ENCODE results near the gene PSMD13. TPM values are rescaled to one million over a fixed set of nuclear protein-coding genes. Genes with fewer than 3 reads are reported as not detected.

PSMD13 gene
- total RNA-seq, 4 donors from 2014 or later = 64.7 to 111 (median 77.7) TPM

GRCh38 chr11:299081-299891, 62.5 kb downstream of the PSMD13 start, which contains the start of gene IFITM5:
IFITM5 (minus strand) TSS chr11:299526; CDS start chr11:299490, 36 bp downstream.
- Histone ChIP-seq H3K4me1 (peaks cover 0 to 4% of the 10 kb centered on the region in 2 donors), H3K27ac (no peak within 1 kb of the TSS), H3K27me3 (no peaks in the 10 kb centered on the region), H3K9me3 (no peaks in the 10 kb centered on the region), H3K36me3 (no peaks in the 10 kb centered on the region), H3K4me3 (replicated peaks in 1 of 3) (no peak within 1 kb of the TSS)
- 60 to 68% methylated on average over 17 to 19 of the region's 40 CpGs for WGBS, 2 donors
- no peak for TF ChIP-seq POLR2A (IDR thresholded peaks at IDR 0.05)
- TF ChIP-seq, protein P1, sequence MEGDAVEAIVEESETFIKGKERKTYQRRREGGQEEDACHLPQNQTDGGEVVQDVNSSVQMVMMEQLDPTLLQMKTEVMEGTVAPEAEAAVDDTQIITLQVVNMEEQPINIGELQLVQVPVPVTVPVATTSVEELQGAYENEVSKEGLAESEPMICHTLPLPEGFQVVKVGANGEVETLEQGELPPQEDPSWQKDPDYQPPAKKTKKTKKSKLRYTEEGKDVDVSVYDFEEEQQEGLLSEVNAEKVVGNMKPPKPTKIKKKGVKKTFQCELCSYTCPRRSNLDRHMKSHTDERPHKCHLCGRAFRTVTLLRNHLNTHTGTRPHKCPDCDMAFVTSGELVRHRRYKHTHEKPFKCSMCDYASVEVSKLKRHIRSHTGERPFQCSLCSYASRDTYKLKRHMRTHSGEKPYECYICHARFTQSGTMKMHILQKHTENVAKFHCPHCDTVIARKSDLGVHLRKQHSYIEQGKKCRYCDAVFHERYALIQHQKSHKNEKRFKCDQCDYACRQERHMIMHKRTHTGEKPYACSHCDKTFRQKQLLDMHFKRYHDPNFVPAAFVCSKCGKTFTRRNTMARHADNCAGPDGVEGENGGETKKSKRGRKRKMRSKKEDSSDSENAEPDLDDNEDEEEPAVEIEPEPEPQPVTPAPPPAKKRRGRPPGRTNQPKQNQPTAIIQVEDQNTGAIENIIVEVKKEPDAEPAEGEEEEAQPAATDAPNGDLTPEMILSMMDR (IDR thresholded peaks at IDR 0.05) = no peak
- intact Hi-C loops (cut with DNase I) = no loop called here
- no peak for DNase-seq

- Histone ChIP-seq H3K4me1 (peaks cover 0 to 6% of the 10 kb centered on the region in 2 donors), H3K4me3 (replicated peaks in 1 of 3) (no peak overlapping the region), H3K36me3 (no peaks in the 10 kb centered on the region), H3K27ac (no peak overlapping the region), H3K27me3 (no peaks in the 10 kb centered on the region), H3K9me3 (no peaks in the 10 kb centered on the region)
- intact Hi-C loops (cut with DNase I) = no loop called here
- TF ChIP-seq, protein P1 (IDR thresholded peaks at IDR 0.05) = no peak
- TF ChIP-seq POLR2A (IDR thresholded peaks at IDR 0.05) = no peak
- no peak for DNase-seq
- WGBS, 2 donors = 21 to 32% methylated on average over 13 to 14 of the region's 20 CpGs
Observed at GRCh38 chr11:299951-300735, 63.4 kb downstream of the PSMD13 start.

Other genes with a start within 250 kb of the PSMD13 start
- gene SCGB1C1, start 43.9 kb upstream of the PSMD13 start, total RNA-seq = not detected
- 10 to 100 TPM; 22.2 to 39.5 (median 33.8) TPM for gene BET1L, start 29.6 kb upstream of the PSMD13 start, total RNA-seq
- 100 to 1,000 TPM in 2 of 4 donors, 10 to 100 TPM in 2; 65.8 to 128 (median 99.8) TPM for gene RIC8A, start 29.3 kb upstream of the PSMD13 start, total RNA-seq
- gene SIRT3, start 634 bp upstream of the PSMD13 start, total RNA-seq = 10 to 100 TPM; 14.3 to 21.2 (median 17.0) TPM
- gene NLRP6, start 41.4 kb downstream of the PSMD13 start, total RNA-seq = under 1 TPM; 0.13 to 0.73 (median 0.28) TPM
- gene PGGHG, start 52.1 kb downstream of the PSMD13 start, total RNA-seq = 10 to 100 TPM; 21.8 to 43.3 (median 32.7) TPM
- not detected for gene IFITM5, start 62.5 kb downstream of the PSMD13 start, total RNA-seq
- 100 to 1,000 TPM in 1 of 4 donors, 10 to 100 TPM in 3; 83.2 to 318 (median 92.9) TPM for gene IFITM2, start 70.8 kb downstream of the PSMD13 start, total RNA-seq
- 100 to 1,000 TPM in 3 of 4 donors, 10 to 100 TPM in 1; 94.3 to 163 (median 103) TPM for gene IFITM1, start 77.1 kb downstream of the PSMD13 start, total RNA-seq
- 100 to 1,000 TPM; 140 to 300 (median 178) TPM for gene IFITM3, start 83.9 kb downstream of the PSMD13 start, total RNA-seq
- 1 to 10 TPM in 1 of 4 donors, under 1 TPM in 1, not detected in 2; 0.98 to 1.2 TPM for gene B4GALNT4, start 132.5 kb downstream of the PSMD13 start, total RNA-seq
- 10 to 100 TPM; 30.4 to 58.4 (median 46.9) TPM for gene PKP3, start 157.2 kb downstream of the PSMD13 start, total RNA-seq
- 10 to 100 TPM; 46.0 to 69.6 (median 47.8) TPM for gene SIGIRR, start 178.0 kb downstream of the PSMD13 start, total RNA-seq
- gene ANO9, start 205.0 kb downstream of the PSMD13 start, total RNA-seq = 1 to 10 TPM; 3.7 to 6.4 (median 4.7) TPM
- 10 to 100 TPM; 40.8 to 69.9 (median 41.7) TPM for gene PTDSS2, start 213.3 kb downstream of the PSMD13 start, total RNA-seq